ENCODE results near the gene NUP98.

- TF ChIP-seq CTCF (IDR thresholded peaks at IDR 0.05): no peak
- no peak for TF ChIP-seq RCOR1 (IDR thresholded peaks at IDR 0.05; ENCODE audit: low read depth, low read length)
These were observed 28.3 kb upstream of the NUP98 start for GRCh38 chr11:3825473-3826154.

All from A549 (cell line).